Sigmoid colon (tissue), 4 donors: ENCODE results near the gene DBI.
"Not testable (repeated sequence)": the region's sequence is repeated elsewhere in the genome, so short reads cannot be mapped to it uniquely, and the experiment has no call there.

Source experiments
- EP300 ChIP-seq, 4 donors: sonication (generic); formaldehyde crosslinking; IDR thresholded peaks; one replicate each; pipeline ENCODE4 v1.6.1; 2017; ENCODE audit warnings: antibody characterized with exemption in 4 of 4
- POLR2AphosphoS5 ChIP-seq, 4 donors: sonication (generic); formaldehyde crosslinking; IDR thresholded peaks; one replicate each; pipeline ENCODE4 v1.6.1; 2017; ENCODE audit warnings: antibody characterized with exemption in 4 of 4
- TF ChIP-seq, protein P1 (sequence below), 4 experiments: fragments of 450-650 bp in 3 of 4; fragments of 200-600 bp in 1 of 4; IDR thresholded peaks; one replicate each; pipeline ENCODE4 v1.5.1; 2016 to 2019; ENCODE audit warnings: antibody characterized with exemption in 4 of 4, mild to moderate bottlenecking in 3 of 4, moderate library complexity in 2 of 4

DNA sequence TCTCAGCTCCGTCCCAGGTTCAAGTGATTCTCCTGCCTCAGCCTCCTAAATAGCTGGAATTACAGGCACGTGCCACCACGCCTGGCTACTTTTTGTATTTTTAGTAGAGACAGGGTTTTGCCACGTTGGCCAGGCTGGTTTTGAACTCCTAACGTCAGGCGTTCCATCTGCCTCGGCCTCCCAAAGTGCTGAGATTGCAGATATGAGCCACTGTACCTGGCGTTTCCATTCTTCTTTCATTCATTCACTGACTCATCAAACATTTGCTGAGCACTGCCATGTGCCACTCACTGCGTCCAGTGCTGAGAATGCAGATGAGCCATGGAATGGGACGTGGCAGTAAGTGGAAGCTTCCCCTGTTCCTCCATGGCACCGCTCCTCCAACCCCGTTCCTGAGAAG, 36.8 kb downstream of the DBI start:
- TF ChIP-seq, protein P1, sequence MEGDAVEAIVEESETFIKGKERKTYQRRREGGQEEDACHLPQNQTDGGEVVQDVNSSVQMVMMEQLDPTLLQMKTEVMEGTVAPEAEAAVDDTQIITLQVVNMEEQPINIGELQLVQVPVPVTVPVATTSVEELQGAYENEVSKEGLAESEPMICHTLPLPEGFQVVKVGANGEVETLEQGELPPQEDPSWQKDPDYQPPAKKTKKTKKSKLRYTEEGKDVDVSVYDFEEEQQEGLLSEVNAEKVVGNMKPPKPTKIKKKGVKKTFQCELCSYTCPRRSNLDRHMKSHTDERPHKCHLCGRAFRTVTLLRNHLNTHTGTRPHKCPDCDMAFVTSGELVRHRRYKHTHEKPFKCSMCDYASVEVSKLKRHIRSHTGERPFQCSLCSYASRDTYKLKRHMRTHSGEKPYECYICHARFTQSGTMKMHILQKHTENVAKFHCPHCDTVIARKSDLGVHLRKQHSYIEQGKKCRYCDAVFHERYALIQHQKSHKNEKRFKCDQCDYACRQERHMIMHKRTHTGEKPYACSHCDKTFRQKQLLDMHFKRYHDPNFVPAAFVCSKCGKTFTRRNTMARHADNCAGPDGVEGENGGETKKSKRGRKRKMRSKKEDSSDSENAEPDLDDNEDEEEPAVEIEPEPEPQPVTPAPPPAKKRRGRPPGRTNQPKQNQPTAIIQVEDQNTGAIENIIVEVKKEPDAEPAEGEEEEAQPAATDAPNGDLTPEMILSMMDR (IDR thresholded peaks at IDR 0.05) = not testable (repeated sequence)
- not testable (repeated sequence) for TF ChIP-seq POLR2AphosphoS5, EP300 (IDR thresholded peaks at IDR 0.05)
